NCI-H446 treated with DMSO at 0.1 percent for 48 hours (cell line): Measurements from ENCODE around the gene ARMCX1.
"Not testable (repeated sequence)": the region's sequence is repeated elsewhere in the genome, so short reads cannot be mapped to it uniquely, and the experiment has no call there.

Experiments
- DNase-seq: peaks from one replicate; lab custom pipeline; 2025; lab: John Stamatoyannopoulos, UW

ARMCX1 gene

GRCh38 chrX:101550362-101550750, at the start of gene ARMCX1:
TSS of gene ARMCX1 (plus strand) at chrX:101550547. CDS start at chrX:101552931, 2,384 bp downstream.
- peak; percentile 62 for DNase-seq

- not testable (repeated sequence) for DNase-seq
These were observed 47.4 kb upstream of the ARMCX1 start for GRCh38 chrX:101502929-101503328.

- DNase-seq = no peak
These were observed 43.0 kb upstream of the ARMCX1 start for GRCh38 chrX:101507372-101507771.

GRCh38 chrX:101507986-101508385, 42.4 kb upstream of the ARMCX1 start:
- DNase-seq = no peak

GRCh38 chrX:101530944-101531343, 19.4 kb upstream of the ARMCX1 start:
- DNase-seq = no peak

- DNase-seq = no peak
These were observed 11.2 kb upstream of the ARMCX1 start for GRCh38 chrX:101539116-101539515.

GRCh38 chrX:101550751-101551379, 518 bp downstream of the ARMCX1 start:
- no peak for DNase-seq

- no peak for DNase-seq
These were observed 1.0 kb downstream of the ARMCX1 start for GRCh38 chrX:101551380-101551767.

GRCh38 chrX:101552714-101553113, 2.4 kb downstream of the ARMCX1 start:
- DNase-seq = no peak

- no peak for DNase-seq
These were observed 14.3 kb downstream of the ARMCX1 start for GRCh38 chrX:101564651-101565050.

GRCh38 chrX:101595739-101596419, 45.5 kb downstream of the ARMCX1 start:
- no peak for DNase-seq

- DNase-seq = not testable (repeated sequence)
These were observed 49.2 kb downstream of the ARMCX1 start for GRCh38 chrX:101599592-101599991.

- DNase-seq = no peak
These were observed 51.7 kb downstream of the ARMCX1 start for GRCh38 chrX:101602077-101602476.
